Caki2 (cell line): ENCODE results near the gene TMTC3. TPM values are rescaled to one million over a fixed set of nuclear protein-coding genes. Genes with fewer than 3 reads are reported as not detected.
"Not testable (repeated sequence)": the region's sequence is repeated elsewhere in the genome, so short reads cannot be mapped to it uniquely, and the experiment has no call there.

Experiments
- DNase-seq: peaks from one replicate; pipeline ENCODE4 v3.0.0-alpha.2; 2015; ENCODE audit warnings: low read depth
- in situ Hi-C: cut with HindIII; loops from 2 replicates; pipeline ENCODE4 v1.10.0; 2016; ENCODE audit warnings: low sequenced_read_pairs, low pct_unique_long_range_greater_than_20kb, mixed read lengths
- total RNA-seq: library from RNA; depleted of rRNA; stranded (reverse); fragments of >200 nt; shearing (Covaris generic); gene quantifications from 2 replicates; pipeline ENCODE4 v1.2.3, GENCODE V29; 2014; ENCODE audit warnings: low replicate concordance; rRNA removed

The TMTC3 gene
- total RNA-seq = 21.3 and 21.9 TPM in 2 replicates

DNA sequence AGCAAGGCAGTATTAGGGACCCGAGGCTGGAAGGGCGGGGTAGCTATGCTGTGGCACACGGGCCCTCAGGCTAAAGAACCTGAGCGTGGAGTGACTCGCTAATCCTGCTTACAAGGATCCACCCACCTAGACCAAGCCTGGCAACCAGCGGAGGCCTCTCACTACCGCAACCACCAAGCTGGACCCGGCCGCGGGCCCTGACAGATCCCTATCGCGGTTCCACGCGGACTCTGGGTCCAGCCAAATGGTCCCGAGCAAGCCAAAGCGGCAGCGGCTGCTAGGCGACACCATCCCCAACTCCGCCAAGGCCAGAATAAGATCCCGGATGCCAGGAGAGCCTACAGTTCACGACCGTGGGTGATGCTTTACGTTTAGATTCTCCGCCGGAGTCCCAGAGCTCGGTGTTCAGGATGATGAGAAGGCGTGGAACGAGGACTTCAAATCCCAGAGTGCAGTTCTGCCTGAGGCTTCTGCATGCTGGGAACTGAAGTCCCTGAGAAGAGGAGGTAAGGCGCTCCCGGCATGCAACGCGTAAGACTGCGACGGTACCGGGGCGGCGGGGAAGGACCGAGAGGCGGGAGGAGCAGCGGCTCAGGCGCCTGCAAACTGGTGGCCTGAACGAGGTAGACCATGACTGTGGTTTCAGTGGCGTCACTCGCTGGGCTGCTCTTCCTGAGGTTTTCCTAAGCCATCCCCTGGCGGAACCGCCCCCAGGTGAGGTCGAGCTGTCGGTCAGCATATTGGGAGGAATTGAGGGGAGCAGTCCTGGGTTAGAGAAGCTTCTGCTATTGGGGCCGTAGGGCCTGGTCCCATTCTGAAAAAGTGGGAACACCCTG lies at the start of gene TMTC3, which contains the start of gene CEP290:
TSS of gene TMTC3 (plus strand) at position 534 of the 836 bp plus-strand sequence. CDS start 6,009 bp downstream, outside the sequence.
TSS of gene CEP290 (minus strand) at position 315 of the 836 bp plus-strand sequence. CDS start 781 bp downstream, outside the sequence.
- in situ Hi-C loops = no loop called here
- DNase-seq = peak; percentile 98

- no peak for DNase-seq
- in situ Hi-C loops = no loop called here
Observed at GRCh38 chr12:88092771-88093170, 49.3 kb upstream of the TMTC3 start.

GRCh38 chr12:88093573-88093972 lies 48.5 kb upstream of the TMTC3 start:
- in situ Hi-C loops = no loop called here
- DNase-seq = no peak

GRCh38 chr12:88108021-88108420 lies 34.1 kb upstream of the TMTC3 start:
- DNase-seq = no peak
- in situ Hi-C loops = no loop called here

DNA sequence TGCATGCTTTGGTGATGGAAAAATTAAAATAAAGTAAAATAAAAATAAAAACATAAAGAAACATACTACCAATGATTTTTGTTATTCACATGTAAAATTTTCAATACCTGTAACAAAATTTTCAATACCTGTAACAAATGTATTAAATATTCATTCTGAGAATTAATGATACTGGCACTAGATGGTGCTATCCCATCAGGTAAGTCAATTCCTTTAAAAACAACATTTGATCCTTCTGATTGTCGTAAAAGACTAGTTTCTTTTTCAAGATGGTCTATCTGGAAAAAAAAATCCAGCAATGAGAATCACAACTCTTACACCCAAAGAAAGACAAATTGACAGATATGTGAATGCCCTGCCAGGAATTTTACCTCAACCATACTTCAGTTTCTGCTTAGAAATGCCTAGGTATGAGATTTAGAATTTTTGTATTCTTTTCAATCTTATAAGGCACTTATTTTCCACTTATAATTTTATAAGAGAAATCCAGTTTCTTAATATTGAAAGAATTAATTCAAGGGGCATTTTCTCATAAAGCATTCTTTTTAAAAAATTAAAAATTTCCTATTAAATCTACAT lies 30.9 kb upstream of the TMTC3 start:
- in situ Hi-C loops = no loop called here
- DNase-seq = peak; percentile 20

DNA sequence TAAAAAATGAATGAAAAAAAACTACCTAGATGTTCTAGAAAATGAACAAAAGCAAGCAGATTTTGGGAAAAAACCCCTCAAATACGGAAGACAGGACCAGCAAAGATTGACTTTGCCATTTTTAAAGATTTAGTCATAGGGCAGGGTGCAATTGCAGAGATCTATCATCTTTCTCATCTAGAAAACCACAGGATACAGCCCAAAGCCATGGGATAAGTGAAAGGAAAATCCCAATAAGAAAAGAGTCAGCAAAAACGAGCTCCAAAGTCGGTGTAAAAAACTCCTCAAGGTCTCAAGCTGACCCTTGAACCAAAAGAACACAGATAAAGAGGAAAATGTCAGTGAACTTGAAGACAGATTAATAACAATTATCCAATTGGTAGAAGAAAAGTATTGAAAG lies 28.2 kb upstream of the TMTC3 start:
- in situ Hi-C loops = no loop called here
- DNase-seq = no peak

DNA sequence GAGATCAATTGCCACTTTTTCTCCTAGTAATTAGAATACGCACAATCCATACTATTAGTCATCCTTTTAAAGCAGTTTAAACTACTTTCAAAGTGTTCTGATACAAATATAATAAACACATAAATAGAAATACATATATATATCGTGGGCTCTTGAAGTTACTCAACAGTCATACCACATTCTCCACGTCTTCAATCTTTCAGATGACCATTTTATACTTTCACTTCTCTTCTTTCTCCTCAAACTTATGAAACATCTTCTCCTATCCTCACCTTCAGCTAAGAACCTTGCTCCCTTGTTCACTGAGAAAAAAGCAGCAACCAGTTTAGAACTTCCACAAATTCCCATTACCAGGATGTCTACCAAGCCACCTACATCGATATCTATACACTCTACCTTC lies 19.4 kb upstream of the TMTC3 start:
- DNase-seq = no peak
- in situ Hi-C loops = no loop called here

GRCh38 chr12:88127099-88127498 lies 15.0 kb upstream of the TMTC3 start:
- no peak for DNase-seq
- in situ Hi-C loops = no loop called here

GRCh38 chr12:88127855-88128254 lies 14.3 kb upstream of the TMTC3 start:
- DNase-seq = no peak
- in situ Hi-C loops = no loop called here

DNA sequence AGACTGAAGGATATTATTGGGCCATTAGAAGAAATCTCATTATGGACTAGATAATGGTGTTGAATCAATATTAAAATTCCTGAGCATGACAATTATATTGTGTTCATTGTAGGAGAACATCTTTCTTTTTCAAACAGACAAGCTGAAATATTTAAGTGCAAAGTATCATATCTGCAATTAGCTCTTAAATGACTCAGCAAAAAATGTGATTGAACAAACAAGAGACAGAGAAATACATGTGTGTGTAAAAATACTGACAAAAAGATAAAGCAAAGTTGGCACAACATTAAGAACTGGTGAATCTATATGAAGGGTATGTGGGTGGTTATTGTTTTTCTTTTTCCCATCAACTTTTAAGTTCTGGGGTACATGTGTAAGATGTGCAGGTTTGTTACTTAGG lies 9.7 kb upstream of the TMTC3 start:
- no peak for DNase-seq
- in situ Hi-C loops = no loop called here

DNA sequence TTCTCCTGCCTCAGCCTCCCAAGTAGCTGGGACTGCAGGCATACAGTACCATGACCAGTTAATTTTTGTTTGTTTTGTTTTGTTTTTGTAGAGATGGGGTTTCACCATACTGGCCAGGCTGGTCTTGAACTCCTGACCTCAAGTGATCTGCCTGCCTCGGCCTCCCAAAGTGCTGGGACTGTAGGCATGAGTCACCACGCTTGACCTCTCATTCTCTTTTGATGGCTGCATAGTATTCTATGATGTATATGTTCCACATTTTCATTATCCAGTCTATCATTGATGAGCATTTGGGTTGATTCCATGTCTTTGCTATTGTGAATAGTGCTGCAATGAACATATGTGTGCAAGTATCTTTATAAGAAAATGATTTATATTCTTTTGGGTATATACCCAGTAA lies 8.9 kb upstream of the TMTC3 start:
- in situ Hi-C loops, DNase-seq: not testable (repeated sequence)

GRCh38 chr12:88139711-88140110 lies 2.4 kb upstream of the TMTC3 start:
- DNase-seq, in situ Hi-C loops: not testable (repeated sequence)

DNA sequence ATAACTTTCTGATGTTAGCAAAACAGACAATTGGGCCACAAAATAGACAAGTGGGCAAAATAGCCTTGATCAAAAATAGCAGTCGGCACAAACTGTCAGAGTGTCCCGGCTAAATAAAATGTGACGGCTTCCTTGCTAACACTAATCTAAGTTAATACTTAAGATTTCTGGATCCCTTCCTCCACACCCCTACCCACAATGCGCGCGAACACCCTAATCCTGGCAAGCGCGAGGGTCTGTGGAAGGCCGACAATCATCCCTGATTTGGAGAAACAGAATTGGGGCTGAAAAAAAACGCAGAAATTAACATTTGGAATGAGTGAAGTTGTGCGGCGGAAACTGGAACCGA lies 708 bp upstream of the TMTC3 start:
- DNase-seq = no peak
- in situ Hi-C loops = no loop called here

DNA sequence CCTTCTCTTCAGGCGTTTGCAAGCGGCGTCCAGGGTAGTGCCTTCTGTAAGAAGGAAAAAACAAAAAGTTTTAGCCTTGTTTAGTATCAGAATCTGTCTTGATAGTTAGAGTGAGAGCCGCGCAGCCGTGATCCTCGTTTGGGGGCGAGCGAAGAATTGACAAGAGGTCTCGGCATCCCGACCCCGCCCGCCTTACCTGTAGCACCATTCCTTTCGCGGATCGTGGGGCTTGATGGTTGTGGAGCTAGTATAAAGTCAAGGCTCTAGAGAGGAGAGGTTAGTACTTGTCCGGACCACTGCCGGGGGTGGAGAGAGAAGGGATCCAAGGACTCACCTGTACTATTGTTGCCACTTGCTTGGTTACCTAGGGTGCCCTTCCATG lies 494 bp downstream of the TMTC3 start:
- DNase-seq = no peak

DNA sequence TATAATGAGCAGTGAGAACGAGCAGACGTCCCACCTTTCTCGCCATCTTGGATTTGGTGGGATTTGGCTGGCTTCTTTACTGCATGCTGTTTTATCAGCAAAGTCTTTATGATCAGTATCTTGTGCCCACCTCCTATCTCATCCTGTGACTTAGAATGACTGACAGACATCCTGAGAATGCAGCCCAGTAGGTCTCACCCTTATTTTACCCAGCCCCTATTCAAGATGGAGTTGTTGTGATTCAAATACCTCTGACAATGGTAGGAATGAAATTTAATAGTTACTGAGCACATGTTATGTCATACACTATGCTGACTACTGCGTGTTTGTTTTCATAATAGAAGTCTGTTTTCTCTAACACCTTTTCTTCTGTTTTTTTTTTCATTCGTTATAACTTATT lies 1.9 kb downstream of the TMTC3 start:
- in situ Hi-C loops = no loop called here
- DNase-seq = peak; percentile 34

More for the DNA sequence above, 494 bp downstream of the TMTC3 start:
- in situ Hi-C loops = no loop called here

- peak; percentile 36 for DNase-seq
- in situ Hi-C loops = no loop called here
Observed at GRCh38 chr12:88144546-88145468, 2.7 kb downstream of the TMTC3 start.

- in situ Hi-C loops = no loop called here
- DNase-seq = peak; percentile 64
Observed at GRCh38 chr12:88145567-88146505, 3.7 kb downstream of the TMTC3 start.

- DNase-seq = no peak
- in situ Hi-C loops = no loop called here
Observed at GRCh38 chr12:88150063-88150462, 8.0 kb downstream of the TMTC3 start.
